Activated T-cell treated with anti-CD3 and anti-CD28 coated beads for 48 hours (primary cell): ENCODE data around the gene CALD1.
"Not testable (repeated sequence)": the region's sequence is repeated elsewhere in the genome, so short reads cannot be mapped to it uniquely, and the experiment has no call there.

Experiments used
- DNase-seq: peaks from one replicate; pipeline ENCODE4 v3.0.0-alpha.2; 2020; ENCODE audit warnings: low read depth

The CALD1 gene

GRCh38 chr7:134954197-134955082, 175.0 kb downstream of the CALD1 start:
- no peak for DNase-seq

- no peak for DNase-seq
These were observed 177.6 kb downstream of the CALD1 start for GRCh38 chr7:134957005-134957404.

- DNase-seq, result no peak
These were observed 180.4 kb downstream of the CALD1 start for GRCh38 chr7:134959810-134960209.

- DNase-seq, result no peak
These were observed 182.9 kb downstream of the CALD1 start for GRCh38 chr7:134962270-134962780.

GRCh38 chr7:134963036-134963435, 183.6 kb downstream of the CALD1 start:
- DNase-seq, result no peak

GRCh38 chr7:134966691-134967090, 187.3 kb downstream of the CALD1 start:
- no peak for DNase-seq

GRCh38 chr7:134968110-134968509, 188.7 kb downstream of the CALD1 start:
- no peak for DNase-seq

- not testable (repeated sequence) for DNase-seq
These were observed 202.2 kb downstream of the CALD1 start for GRCh38 chr7:134981645-134982044.

GRCh38 chr7:134985894-134986362, 206.5 kb downstream of the CALD1 start:
- DNase-seq, result no peak

GRCh38 chr7:134986363-134987251, 207.2 kb downstream of the CALD1 start, which contains the start of gene AGBL3:
Gene AGBL3 (plus strand): TSS chr7:134986508. CDS start chr7:134987934, 1,426 bp downstream.
- DNase-seq, result peak; percentile 82

- no peak for DNase-seq
These were observed 208.7 kb downstream of the CALD1 start for GRCh38 chr7:134988161-134988560.

- no peak for DNase-seq
These were observed 212.3 kb downstream of the CALD1 start for GRCh38 chr7:134991469-134992339.

- peak; percentile 12 for DNase-seq
These were observed 213.3 kb downstream of the CALD1 start for GRCh38 chr7:134992626-134993179.

- DNase-seq, result no peak
These were observed 214.5 kb downstream of the CALD1 start for GRCh38 chr7:134993877-134994456.

GRCh38 chr7:134995239-134996096, 216.0 kb downstream of the CALD1 start:
- no peak for DNase-seq

GRCh38 chr7:134996097-134996550, 216.7 kb downstream of the CALD1 start:
- no peak for DNase-seq

- DNase-seq, result no peak
These were observed 217.9 kb downstream of the CALD1 start for GRCh38 chr7:134997214-134997885.

GRCh38 chr7:134999136-134999535, 219.7 kb downstream of the CALD1 start:
- DNase-seq, result no peak
